NCI-H345 (cell line): Measurements from ENCODE around the gene RCOR3.
"Not testable (repeated sequence)": the region's sequence is repeated elsewhere in the genome, so short reads cannot be mapped to it uniquely, and the experiment has no call there.

Source experiments
- DNase-seq: peaks from one replicate; lab custom pipeline; 2025; lab: John Stamatoyannopoulos, UW

Gene RCOR3

GRCh38 chr1:211260141-211261107 is 1.3 kb downstream of the RCOR3 start:
- DNase-seq, result peak; percentile 81

- DNase-seq, result no peak
Measured at GRCh38 chr1:211261229-211261628, 2.1 kb downstream of the RCOR3 start.

- not testable (repeated sequence) for DNase-seq
Measured at GRCh38 chr1:211263022-211263421, 3.9 kb downstream of the RCOR3 start.

GRCh38 chr1:211267204-211267857 is 8.2 kb downstream of the RCOR3 start:
- DNase-seq, result no peak

- no peak for DNase-seq
Measured at GRCh38 chr1:211279340-211279739, 20.2 kb downstream of the RCOR3 start.

GRCh38 chr1:211280910-211281309 is 21.7 kb downstream of the RCOR3 start:
- DNase-seq, result no peak

GRCh38 chr1:211281320-211282022 is 22.3 kb downstream of the RCOR3 start:
- no peak for DNase-seq

GRCh38 chr1:211282023-211282373 is 22.8 kb downstream of the RCOR3 start:
- no peak for DNase-seq

GRCh38 chr1:211285196-211285595 is 26.0 kb downstream of the RCOR3 start:
- no peak for DNase-seq

GRCh38 chr1:211287218-211287617 is 28.1 kb downstream of the RCOR3 start:
- DNase-seq, result no peak

- DNase-seq, result no peak
Measured at GRCh38 chr1:211292411-211292810, 33.2 kb downstream of the RCOR3 start.

GRCh38 chr1:211296396-211296795 is 37.2 kb downstream of the RCOR3 start:
- DNase-seq, result no peak

- DNase-seq, result no peak
Measured at GRCh38 chr1:211305044-211305443, 45.9 kb downstream of the RCOR3 start.

- DNase-seq, result no peak
Measured at GRCh38 chr1:211309617-211310016, 50.5 kb downstream of the RCOR3 start.

GRCh38 chr1:211313392-211313791 is 54.2 kb downstream of the RCOR3 start:
- no peak for DNase-seq

GRCh38 chr1:211318576-211319280 is 59.6 kb downstream of the RCOR3 start:
- no peak for DNase-seq

- no peak for DNase-seq
Measured at GRCh38 chr1:211319892-211320291, 60.7 kb downstream of the RCOR3 start.

- DNase-seq, result no peak
Measured at GRCh38 chr1:211320980-211321379, 61.8 kb downstream of the RCOR3 start.

GRCh38 chr1:211321646-211322045 is 62.5 kb downstream of the RCOR3 start:
- DNase-seq, result not testable (repeated sequence)

- DNase-seq, result peak; percentile 74
Measured at GRCh38 chr1:211323156-211324063, 64.2 kb downstream of the RCOR3 start.
